ENCODE results near the gene TTI1. TPM values are rescaled to one million over a fixed set of nuclear protein-coding genes. Genes with fewer than 3 reads are reported as not detected.

TTI1 gene
- total and polyA plus RNA-seq, 2 of the 13 experiments (the other 11 are each of a cell fraction or from before 2014, with no cell fraction given), result 22.9 to 39.8 TPM

DNA sequence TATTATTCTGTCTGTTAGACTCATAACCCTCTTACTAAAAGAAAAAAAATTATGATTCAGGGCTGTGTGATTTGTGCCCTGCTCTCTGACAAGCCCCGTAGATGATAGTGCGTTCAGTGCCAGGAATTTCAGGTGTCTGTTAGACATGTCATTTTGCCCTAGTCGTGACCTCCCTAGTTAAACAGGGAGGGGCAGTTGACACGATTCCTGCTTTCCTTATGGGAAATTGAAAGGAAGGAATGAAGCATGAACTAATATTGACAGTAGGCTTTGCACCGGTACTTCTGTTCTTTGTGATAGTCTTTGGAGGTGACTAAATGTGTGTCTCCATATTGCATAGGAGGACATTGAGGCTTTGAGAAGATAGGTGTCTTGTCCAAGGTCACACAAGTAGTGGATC is 26.6 kb upstream of the TTI1 start (continued):
- TF ChIP-seq ZNF704 (CRISPR knock-in tag; IDR thresholded peaks at IDR 0.05; ENCODE audit: borderline replicate concordance) (no peak), ZNF101 (CRISPR knock-in tag; IDR thresholded peaks at IDR 0.05; ENCODE audit: borderline replicate concordance, low read depth) (no peak), GTF3A (CRISPR knock-in tag; conservative IDR thresholded peaks at IDR 0.05) (no peak), SMAD3 (CRISPR knock-in tag; IDR thresholded peaks at IDR 0.05) (no peak), TRIM24 (CRISPR knock-in tag; IDR thresholded peaks at IDR 0.05) (no peak), CBX2 (IDR thresholded peaks at IDR 0.05; ENCODE audit: low read depth, low read length) (no peak), CBX2 (CRISPR knock-in tag; IDR thresholded peaks at IDR 0.05; ENCODE audit: low read depth) (no peak), ZNF510 (CRISPR knock-in tag; IDR thresholded peaks at IDR 0.05; ENCODE audit: low read depth) (no peak), SMAD9 (CRISPR knock-in tag; IDR thresholded peaks at IDR 0.05) (no peak), WIZ (CRISPR knock-in tag; IDR thresholded peaks at IDR 0.05) (no peak), ZNF232 (CRISPR knock-in tag; IDR thresholded peaks at IDR 0.05; ENCODE audit: borderline replicate concordance) (no peak), ZNF737 (CRISPR knock-in tag; IDR thresholded peaks at IDR 0.05; ENCODE audit: borderline replicate concordance) (no peak), SUZ12 (IDR thresholded peaks at IDR 0.05; ENCODE audit: low read depth, low read length) (no peak), ZNF484 (CRISPR knock-in tag; IDR thresholded peaks at IDR 0.05; ENCODE audit: borderline replicate concordance, low read depth) (no peak), SAP130 (CRISPR knock-in tag; IDR thresholded peaks at IDR 0.05; ENCODE audit: low read depth) (peak; percentile 89), SPEN (CRISPR knock-in tag; IDR thresholded peaks at IDR 0.05; ENCODE audit: low read depth) (no peak), NPAS2 (CRISPR knock-in tag; IDR thresholded peaks at IDR 0.05; ENCODE audit: borderline replicate concordance) (no peak), SALL2 (CRISPR knock-in tag; IDR thresholded peaks at IDR 0.05) (no peak), HNF1B (CRISPR knock-in tag; IDR thresholded peaks at IDR 0.05) (no peak)
- TF ChIP-seq, protein P1, sequence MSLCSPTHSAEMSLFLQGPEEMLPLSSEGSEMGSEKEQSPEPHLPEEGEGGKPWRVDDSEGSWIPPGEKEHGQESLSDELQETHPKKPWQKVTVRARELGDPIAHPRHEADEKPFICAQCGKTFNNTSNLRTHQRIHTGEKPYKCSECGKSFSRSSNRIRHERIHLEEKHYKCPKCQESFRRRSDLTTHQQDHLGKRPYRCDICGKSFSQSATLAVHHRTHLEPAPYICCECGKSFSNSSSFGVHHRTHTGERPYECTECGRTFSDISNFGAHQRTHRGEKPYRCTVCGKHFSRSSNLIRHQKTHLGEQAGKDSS (CRISPR knock-in tag; IDR thresholded peaks at IDR 0.05; ENCODE audit: borderline replicate concordance, low read depth), result no peak
- TF ChIP-seq, protein P2, sequence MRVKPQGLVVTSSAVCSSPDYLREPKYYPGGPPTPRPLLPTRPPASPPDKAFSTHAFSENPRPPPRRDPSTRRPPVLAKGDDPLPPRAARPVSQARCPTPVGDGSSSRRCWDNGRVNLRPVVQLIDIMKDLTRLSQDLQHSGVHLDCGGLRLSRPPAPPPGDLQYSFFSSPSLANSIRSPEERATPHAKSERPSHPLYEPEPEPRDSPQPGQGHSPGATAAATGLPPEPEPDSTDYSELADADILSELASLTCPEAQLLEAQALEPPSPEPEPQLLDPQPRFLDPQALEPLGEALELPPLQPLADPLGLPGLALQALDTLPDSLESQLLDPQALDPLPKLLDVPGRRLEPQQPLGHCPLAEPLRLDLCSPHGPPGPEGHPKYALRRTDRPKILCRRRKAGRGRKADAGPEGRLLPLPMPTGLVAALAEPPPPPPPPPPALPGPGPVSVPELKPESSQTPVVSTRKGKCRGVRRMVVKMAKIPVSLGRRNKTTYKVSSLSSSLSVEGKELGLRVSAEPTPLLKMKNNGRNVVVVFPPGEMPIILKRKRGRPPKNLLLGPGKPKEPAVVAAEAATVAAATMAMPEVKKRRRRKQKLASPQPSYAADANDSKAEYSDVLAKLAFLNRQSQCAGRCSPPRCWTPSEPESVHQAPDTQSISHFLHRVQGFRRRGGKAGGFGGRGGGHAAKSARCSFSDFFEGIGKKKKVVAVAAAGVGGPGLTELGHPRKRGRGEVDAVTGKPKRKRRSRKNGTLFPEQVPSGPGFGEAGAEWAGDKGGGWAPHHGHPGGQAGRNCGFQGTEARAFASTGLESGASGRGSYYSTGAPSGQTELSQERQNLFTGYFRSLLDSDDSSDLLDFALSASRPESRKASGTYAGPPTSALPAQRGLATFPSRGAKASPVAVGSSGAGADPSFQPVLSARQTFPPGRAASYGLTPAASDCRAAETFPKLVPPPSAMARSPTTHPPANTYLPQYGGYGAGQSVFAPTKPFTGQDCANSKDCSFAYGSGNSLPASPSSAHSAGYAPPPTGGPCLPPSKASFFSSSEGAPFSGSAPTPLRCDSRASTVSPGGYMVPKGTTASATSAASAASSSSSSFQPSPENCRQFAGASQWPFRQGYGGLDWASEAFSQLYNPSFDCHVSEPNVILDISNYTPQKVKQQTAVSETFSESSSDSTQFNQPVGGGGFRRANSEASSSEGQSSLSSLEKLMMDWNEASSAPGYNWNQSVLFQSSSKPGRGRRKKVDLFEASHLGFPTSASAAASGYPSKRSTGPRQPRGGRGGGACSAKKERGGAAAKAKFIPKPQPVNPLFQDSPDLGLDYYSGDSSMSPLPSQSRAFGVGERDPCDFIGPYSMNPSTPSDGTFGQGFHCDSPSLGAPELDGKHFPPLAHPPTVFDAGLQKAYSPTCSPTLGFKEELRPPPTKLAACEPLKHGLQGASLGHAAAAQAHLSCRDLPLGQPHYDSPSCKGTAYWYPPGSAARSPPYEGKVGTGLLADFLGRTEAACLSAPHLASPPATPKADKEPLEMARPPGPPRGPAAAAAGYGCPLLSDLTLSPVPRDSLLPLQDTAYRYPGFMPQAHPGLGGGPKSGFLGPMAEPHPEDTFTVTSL (CRISPR knock-in tag; IDR thresholded peaks at IDR 0.05; ENCODE audit: borderline replicate concordance), result no peak
- TF ChIP-seq, protein P3, sequence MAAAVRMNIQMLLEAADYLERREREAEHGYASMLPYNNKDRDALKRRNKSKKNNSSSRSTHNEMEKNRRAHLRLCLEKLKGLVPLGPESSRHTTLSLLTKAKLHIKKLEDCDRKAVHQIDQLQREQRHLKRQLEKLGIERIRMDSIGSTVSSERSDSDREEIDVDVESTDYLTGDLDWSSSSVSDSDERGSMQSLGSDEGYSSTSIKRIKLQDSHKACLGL (CRISPR knock-in tag; IDR thresholded peaks at IDR 0.05), result no peak

Data from HepG2 (cell line).